ENCODE data around the gene TMEM181. TPM values are rescaled to one million over a fixed set of nuclear protein-coding genes. Genes with fewer than 3 reads are reported as not detected.

TMEM181 gene
- polyA plus RNA-seq, 1 of the 3 experiments (the other 2 are of a cell fraction) = 19.5 TPM

DNA sequence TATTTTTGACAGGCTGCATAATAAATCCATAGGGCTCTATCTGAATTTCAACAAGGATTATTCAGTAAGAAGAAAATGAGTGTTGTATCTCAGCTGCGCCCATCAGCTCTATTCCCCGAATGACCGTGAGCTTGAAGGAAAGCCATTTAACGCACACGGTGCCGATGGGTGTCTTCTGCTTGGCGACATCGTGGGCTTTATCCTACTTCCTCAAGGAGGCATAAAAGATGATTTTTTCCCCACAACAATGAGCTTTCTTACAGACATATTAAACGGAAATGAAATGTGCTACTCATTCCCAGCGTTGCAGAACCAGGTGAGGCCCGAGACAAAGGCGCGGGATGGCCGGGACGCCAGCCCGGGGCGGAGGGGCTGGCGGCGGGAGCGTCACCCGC lies 83.9 kb downstream of the TMEM181 start (continued):
- no peak for TF ChIP-seq MXI1 (IDR thresholded peaks at IDR 0.05; ENCODE audit: low read depth, low read length)
- TF ChIP-seq MEF2A (IDR thresholded peaks at IDR 0.05; ENCODE audit: borderline replicate concordance, low read depth) = no peak
- TF ChIP-seq EZH2phosphoT487 (IDR thresholded peaks at IDR 0.05; ENCODE audit: borderline replicate concordance, low read depth) = no peak
- no peak for TF ChIP-seq RXRA (IDR thresholded peaks at IDR 0.05; ENCODE audit: borderline replicate concordance, low read depth)
- TF ChIP-seq, protein P1, sequence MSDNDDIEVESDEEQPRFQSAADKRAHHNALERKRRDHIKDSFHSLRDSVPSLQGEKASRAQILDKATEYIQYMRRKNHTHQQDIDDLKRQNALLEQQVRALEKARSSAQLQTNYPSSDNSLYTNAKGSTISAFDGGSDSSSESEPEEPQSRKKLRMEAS (IDR thresholded peaks at IDR 0.05; ENCODE audit: low read depth) = no peak

DNA sequence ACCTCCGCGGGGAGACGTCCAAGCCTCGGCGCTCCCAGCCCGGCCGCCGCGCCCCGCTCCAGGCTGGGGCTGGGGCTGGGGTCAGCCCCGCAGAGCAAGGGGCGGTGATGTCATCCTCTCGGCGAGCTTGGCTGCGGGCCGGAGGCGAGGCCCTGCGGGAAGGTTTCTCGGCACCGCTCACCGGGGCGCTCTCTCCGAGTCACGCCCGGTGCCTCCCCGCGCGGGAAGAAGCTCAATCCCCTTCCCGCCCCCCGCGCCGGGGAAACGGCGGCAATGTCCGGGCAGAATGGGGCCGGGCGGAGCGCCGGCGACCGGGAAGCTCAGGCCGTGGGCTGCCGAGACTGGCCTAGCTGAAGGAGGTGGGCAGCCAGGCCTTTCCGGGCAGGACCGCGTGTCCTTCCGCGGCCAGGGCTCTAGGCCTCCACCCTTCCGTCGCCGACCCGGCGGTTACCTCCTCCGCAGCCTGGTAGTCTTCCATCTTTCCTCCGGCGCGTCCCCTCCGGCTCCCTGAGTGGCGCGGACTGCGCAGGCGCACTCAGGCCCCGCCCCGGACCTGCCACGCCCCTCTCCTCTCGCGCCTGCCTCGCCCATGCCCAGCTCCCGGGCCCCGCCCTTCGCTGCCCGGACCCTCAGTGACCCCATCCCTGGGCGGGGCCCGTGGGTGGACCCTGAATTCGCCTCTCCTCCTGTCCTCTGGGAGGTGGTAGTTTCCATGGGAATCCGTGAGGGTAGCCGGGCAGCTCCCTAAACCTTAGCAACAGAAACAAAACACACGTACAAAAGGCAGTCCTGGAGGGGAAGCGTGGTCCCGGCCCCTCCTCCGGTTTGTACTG lies 84.6 kb downstream of the TMEM181 start, which contains the start of gene DYNLT1:
TSS of gene DYNLT1 (minus strand) at position 513 of the 833 bp plus-strand sequence. CDS start at position 478, 35 bp downstream.
- peaks cover 46% of the 10 kb centered on the region for H3K79me2 ChIP-seq (ENCODE audit: insufficient read depth)
- no peaks in the 10 kb centered on the region for H3K27me3 ChIP-seq (ENCODE audit: insufficient read depth)
- peak within 1 kb of the TSS; percentile 76 to 96 for H3K4me3 ChIP-seq (ENCODE audit: low read depth in 2 of 2, low read length in 1 of 2)
- peaks cover 8 to 11% of the 10 kb centered on the region in 2 experiments for H3K36me3 ChIP-seq (replicated peaks in 1 of 2; ENCODE audit: control insufficient read depth in 1 of 2, insufficient read depth in 2 of 2, low read length in 1 of 2)
- H3K4me2 ChIP-seq = peak within 1 kb of the TSS; percentile 85
- peaks cover 40% of the 10 kb centered on the region for H3F3A ChIP-seq (replicated peaks; ENCODE audit: insufficient read depth)
- ChIA-PET CTCF (interaction anchor here (0.7 to 7.7 kb wide), 11 partner anchors 9 to 430 kb away, joined by 3 to 46 read pairs (median 3); no protein-coding TSS in a partner anchor), POLR2A (interaction anchor here (1.0 to 2.9 kb wide), 6 partner anchors 10 to 430 kb away, joined by 3 to 14 read pairs (median 4); no protein-coding TSS in a partner anchor)
- no peaks in the 10 kb centered on the region for H3K9me2 ChIP-seq
- H3K9me3 ChIP-seq = no peaks in the 10 kb centered on the region
- H4K20me1 ChIP-seq (ENCODE audit: insufficient read depth) = peaks cover 26% of the 10 kb centered on the region
- H2AFZ ChIP-seq (ENCODE audit: low read depth) = peak within 1 kb of the TSS; percentile 79
- peak within 1 kb of the TSS; percentile 94 to 95 for H3K27ac ChIP-seq (ENCODE audit: low read depth in 2 of 2, low read length in 1 of 2)
- peaks cover 20 to 30% of the 10 kb centered on the region in 2 experiments for H3K4me1 ChIP-seq (ENCODE audit: control insufficient read depth in 1 of 2, insufficient read depth in 2 of 2, low read depth in 1 of 2, low read length in 1 of 2)
- DNase-seq = peak; percentile 98
- WGBS (ENCODE audit: low lambda C conversion rate) = under 1% methylated on average over 22 of the region's 81 CpGs
- H3K9ac ChIP-seq = peak within 1 kb of the TSS; percentile 99
- TF ChIP-seq, protein P2, sequence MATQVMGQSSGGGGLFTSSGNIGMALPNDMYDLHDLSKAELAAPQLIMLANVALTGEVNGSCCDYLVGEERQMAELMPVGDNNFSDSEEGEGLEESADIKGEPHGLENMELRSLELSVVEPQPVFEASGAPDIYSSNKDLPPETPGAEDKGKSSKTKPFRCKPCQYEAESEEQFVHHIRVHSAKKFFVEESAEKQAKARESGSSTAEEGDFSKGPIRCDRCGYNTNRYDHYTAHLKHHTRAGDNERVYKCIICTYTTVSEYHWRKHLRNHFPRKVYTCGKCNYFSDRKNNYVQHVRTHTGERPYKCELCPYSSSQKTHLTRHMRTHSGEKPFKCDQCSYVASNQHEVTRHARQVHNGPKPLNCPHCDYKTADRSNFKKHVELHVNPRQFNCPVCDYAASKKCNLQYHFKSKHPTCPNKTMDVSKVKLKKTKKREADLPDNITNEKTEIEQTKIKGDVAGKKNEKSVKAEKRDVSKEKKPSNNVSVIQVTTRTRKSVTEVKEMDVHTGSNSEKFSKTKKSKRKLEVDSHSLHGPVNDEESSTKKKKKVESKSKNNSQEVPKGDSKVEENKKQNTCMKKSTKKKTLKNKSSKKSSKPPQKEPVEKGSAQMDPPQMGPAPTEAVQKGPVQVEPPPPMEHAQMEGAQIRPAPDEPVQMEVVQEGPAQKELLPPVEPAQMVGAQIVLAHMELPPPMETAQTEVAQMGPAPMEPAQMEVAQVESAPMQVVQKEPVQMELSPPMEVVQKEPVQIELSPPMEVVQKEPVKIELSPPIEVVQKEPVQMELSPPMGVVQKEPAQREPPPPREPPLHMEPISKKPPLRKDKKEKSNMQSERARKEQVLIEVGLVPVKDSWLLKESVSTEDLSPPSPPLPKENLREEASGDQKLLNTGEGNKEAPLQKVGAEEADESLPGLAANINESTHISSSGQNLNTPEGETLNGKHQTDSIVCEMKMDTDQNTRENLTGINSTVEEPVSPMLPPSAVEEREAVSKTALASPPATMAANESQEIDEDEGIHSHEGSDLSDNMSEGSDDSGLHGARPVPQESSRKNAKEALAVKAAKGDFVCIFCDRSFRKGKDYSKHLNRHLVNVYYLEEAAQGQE (IDR thresholded peaks at IDR 0.05; ENCODE audit: low read depth, low read length) = no peak; the same call in 1 of the 2 replicates
- TF ChIP-seq MXI1 (IDR thresholded peaks at IDR 0.05; ENCODE audit: low read depth, low read length) (peak; percentile 63), NFIC (IDR thresholded peaks at IDR 0.05; ENCODE audit: borderline replicate concordance) (no peak), RXRA (IDR thresholded peaks at IDR 0.05; ENCODE audit: borderline replicate concordance, low read depth) (peak; percentile 72; the same call in 1 of the 2 replicates), ELF1 (IDR thresholded peaks at IDR 0.05) (no peak), NRF1 (IDR thresholded peaks at IDR 0.05; ENCODE audit: low read depth, low read length) (peak; percentile 69), RAD21 (IDR thresholded peaks at IDR 0.05; ENCODE audit: low read length) (peak; percentile 33), YY1 (IDR thresholded peaks at IDR 0.05; ENCODE audit: low read depth) (peak; percentile 81; the same call in 1 of the 2 replicates), EP300 (IDR thresholded peaks at IDR 0.05; ENCODE audit: borderline replicate concordance in 1 of 2, low read depth in 1 of 2, low read length in 1 of 2) (no peak), MEF2A (IDR thresholded peaks at IDR 0.05; ENCODE audit: borderline replicate concordance, low read depth) (no peak), POLR2AphosphoS5 (IDR thresholded peaks at IDR 0.05; ENCODE audit: low read depth, low read length) (peak; percentile 89), GATA2 (CRISPR knock-in tag; IDR thresholded peaks at IDR 0.05) (no peak), SMC3 (IDR thresholded peaks at IDR 0.05; ENCODE audit: low read depth, low read length) (peak; percentile 5; the same call in 1 of the 2 replicates), RCOR1 (IDR thresholded peaks at IDR 0.05; ENCODE audit: low read length) (no peak), TEAD4 (IDR thresholded peaks at IDR 0.05; ENCODE audit: borderline replicate concordance, insufficient read depth) (no peak), TAF1 (IDR thresholded peaks at IDR 0.05; ENCODE audit: borderline replicate concordance, low read depth, low read length) (peak; percentile 88), SIN3A (IDR thresholded peaks at IDR 0.05; ENCODE audit: borderline replicate concordance, low read depth, low read length) (peak; percentile 57; the same call in 1 of the 2 replicates), FOXJ3 (CRISPR knock-in tag; IDR thresholded peaks at IDR 0.05) (no peak), EZH2phosphoT487 (IDR thresholded peaks at IDR 0.05; ENCODE audit: borderline replicate concordance, low read depth) (no peak)
- TF ChIP-seq, protein P3, sequence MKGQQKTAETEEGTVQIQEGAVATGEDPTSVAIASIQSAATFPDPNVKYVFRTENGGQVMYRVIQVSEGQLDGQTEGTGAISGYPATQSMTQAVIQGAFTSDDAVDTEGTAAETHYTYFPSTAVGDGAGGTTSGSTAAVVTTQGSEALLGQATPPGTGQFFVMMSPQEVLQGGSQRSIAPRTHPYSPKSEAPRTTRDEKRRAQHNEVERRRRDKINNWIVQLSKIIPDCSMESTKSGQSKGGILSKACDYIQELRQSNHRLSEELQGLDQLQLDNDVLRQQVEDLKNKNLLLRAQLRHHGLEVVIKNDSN (IDR thresholded peaks at IDR 0.05; ENCODE audit: borderline replicate concordance, low read depth) = no peak
- TF ChIP-seq, protein P1 (IDR thresholded peaks at IDR 0.05; ENCODE audit: low read depth) = no peak
- TF ChIP-seq, protein P4, sequence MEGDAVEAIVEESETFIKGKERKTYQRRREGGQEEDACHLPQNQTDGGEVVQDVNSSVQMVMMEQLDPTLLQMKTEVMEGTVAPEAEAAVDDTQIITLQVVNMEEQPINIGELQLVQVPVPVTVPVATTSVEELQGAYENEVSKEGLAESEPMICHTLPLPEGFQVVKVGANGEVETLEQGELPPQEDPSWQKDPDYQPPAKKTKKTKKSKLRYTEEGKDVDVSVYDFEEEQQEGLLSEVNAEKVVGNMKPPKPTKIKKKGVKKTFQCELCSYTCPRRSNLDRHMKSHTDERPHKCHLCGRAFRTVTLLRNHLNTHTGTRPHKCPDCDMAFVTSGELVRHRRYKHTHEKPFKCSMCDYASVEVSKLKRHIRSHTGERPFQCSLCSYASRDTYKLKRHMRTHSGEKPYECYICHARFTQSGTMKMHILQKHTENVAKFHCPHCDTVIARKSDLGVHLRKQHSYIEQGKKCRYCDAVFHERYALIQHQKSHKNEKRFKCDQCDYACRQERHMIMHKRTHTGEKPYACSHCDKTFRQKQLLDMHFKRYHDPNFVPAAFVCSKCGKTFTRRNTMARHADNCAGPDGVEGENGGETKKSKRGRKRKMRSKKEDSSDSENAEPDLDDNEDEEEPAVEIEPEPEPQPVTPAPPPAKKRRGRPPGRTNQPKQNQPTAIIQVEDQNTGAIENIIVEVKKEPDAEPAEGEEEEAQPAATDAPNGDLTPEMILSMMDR (IDR thresholded peaks at IDR 0.05) = no peak
